Pons (tissue), 1 donor: Measurements from ENCODE around the gene USP49.
"Not testable (repeated sequence)": the region's sequence is repeated elsewhere in the genome, so short reads cannot be mapped to it uniquely, and the experiment has no call there.

Experiments used
- DNase-seq: peaks from one replicate; pipeline ENCODE4 v3.0.0-alpha.2; 2016; ENCODE audit warnings: low spot score

USP49 gene

GRCh38 chr6:41811946-41812345 lies 83.2 kb downstream of the USP49 start:
- DNase-seq, result not testable (repeated sequence)

- DNase-seq, result no peak
Observed at GRCh38 chr6:41811095-41811494, 84.1 kb downstream of the USP49 start.

- no peak for DNase-seq
Observed at GRCh38 chr6:41805830-41806774, 89.1 kb downstream of the USP49 start.

GRCh38 chr6:41801380-41801779 lies 93.8 kb downstream of the USP49 start:
- peak; percentile 34 for DNase-seq

- DNase-seq, result no peak
Observed at GRCh38 chr6:41799559-41799911, 95.6 kb downstream of the USP49 start.

GRCh38 chr6:41798901-41799558 lies 96.1 kb downstream of the USP49 start:
- DNase-seq, result no peak

- DNase-seq, result no peak
Observed at GRCh38 chr6:41796474-41796873, 98.7 kb downstream of the USP49 start.

- DNase-seq, result no peak
Observed at GRCh38 chr6:41791984-41792383, 103.2 kb downstream of the USP49 start.

GRCh38 chr6:41791305-41791704 lies 103.9 kb downstream of the USP49 start:
- DNase-seq, result no peak

GRCh38 chr6:41790045-41790444 lies 105.1 kb downstream of the USP49 start:
- no peak for DNase-seq

GRCh38 chr6:41789390-41789724 lies 105.8 kb downstream of the USP49 start:
- DNase-seq, result no peak

GRCh38 chr6:41787219-41787917 lies 107.8 kb downstream of the USP49 start, which contains the start of gene TOMM6:
TOMM6 (plus strand) TSS chr6:41787694; CDS start chr6:41787698, 4 bp downstream.
- peak; percentile 89 for DNase-seq

- peak; percentile 80 for DNase-seq
Observed at GRCh38 chr6:41786451-41787218, 108.5 kb downstream of the USP49 start.

GRCh38 chr6:41785689-41786450 lies 109.3 kb downstream of the USP49 start:
- peak; percentile 38 for DNase-seq

- no peak for DNase-seq
Observed at GRCh38 chr6:41785254-41785653, 109.9 kb downstream of the USP49 start.

- peak; percentile 25 for DNase-seq
Observed at GRCh38 chr6:41784581-41785171, 110.5 kb downstream of the USP49 start.

GRCh38 chr6:41783106-41783780 lies 111.9 kb downstream of the USP49 start:
- no peak for DNase-seq

- no peak for DNase-seq
Observed at GRCh38 chr6:41781366-41781730, 113.8 kb downstream of the USP49 start.

- peak; percentile 18 for DNase-seq
Observed at GRCh38 chr6:41780551-41781365, 114.4 kb downstream of the USP49 start, which contains the start of gene PRICKLE4. PRICKLE4 (plus strand) TSS chr6:41780782; CDS start chr6:41783474, 2,692 bp downstream.
